Measurements from ENCODE around the gene SLC41A3.

The SLC41A3 gene

DNA sequence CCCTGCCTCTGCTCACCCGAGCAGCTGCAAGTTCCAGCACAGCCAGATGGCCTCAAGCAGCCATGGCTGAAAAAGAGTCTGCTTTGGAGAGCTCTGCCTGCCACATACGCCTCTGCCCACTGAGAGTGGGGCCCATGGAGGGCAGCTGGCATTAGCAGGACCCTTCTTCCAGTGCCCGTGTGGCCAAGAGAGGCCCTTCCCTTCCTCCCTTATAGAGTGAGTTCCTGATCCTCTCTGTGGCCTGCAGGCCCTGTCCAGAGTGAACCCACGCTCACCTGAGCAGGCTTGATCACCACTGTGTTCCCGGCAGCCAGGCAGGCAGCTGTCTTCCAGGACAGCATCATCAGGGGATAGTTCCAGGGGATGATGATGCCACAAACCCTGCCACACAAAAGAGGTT lies 41.4 kb upstream of the SLC41A3 start:
- TF ChIP-seq, protein P1, sequence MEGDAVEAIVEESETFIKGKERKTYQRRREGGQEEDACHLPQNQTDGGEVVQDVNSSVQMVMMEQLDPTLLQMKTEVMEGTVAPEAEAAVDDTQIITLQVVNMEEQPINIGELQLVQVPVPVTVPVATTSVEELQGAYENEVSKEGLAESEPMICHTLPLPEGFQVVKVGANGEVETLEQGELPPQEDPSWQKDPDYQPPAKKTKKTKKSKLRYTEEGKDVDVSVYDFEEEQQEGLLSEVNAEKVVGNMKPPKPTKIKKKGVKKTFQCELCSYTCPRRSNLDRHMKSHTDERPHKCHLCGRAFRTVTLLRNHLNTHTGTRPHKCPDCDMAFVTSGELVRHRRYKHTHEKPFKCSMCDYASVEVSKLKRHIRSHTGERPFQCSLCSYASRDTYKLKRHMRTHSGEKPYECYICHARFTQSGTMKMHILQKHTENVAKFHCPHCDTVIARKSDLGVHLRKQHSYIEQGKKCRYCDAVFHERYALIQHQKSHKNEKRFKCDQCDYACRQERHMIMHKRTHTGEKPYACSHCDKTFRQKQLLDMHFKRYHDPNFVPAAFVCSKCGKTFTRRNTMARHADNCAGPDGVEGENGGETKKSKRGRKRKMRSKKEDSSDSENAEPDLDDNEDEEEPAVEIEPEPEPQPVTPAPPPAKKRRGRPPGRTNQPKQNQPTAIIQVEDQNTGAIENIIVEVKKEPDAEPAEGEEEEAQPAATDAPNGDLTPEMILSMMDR (IDR thresholded peaks at IDR 0.05), result no peak

- TF ChIP-seq, protein P1 (IDR thresholded peaks at IDR 0.05), result no peak
These were observed 41.0 kb upstream of the SLC41A3 start for GRCh38 chr3:126124896-126125295.

GRCh38 chr3:126124148-126124868 lies 40.4 kb upstream of the SLC41A3 start:
- TF ChIP-seq, protein P1 (IDR thresholded peaks at IDR 0.05), result no peak

- TF ChIP-seq, protein P1 (IDR thresholded peaks at IDR 0.05), result no peak
These were observed 37.7 kb upstream of the SLC41A3 start for GRCh38 chr3:126121632-126122031.

DNA sequence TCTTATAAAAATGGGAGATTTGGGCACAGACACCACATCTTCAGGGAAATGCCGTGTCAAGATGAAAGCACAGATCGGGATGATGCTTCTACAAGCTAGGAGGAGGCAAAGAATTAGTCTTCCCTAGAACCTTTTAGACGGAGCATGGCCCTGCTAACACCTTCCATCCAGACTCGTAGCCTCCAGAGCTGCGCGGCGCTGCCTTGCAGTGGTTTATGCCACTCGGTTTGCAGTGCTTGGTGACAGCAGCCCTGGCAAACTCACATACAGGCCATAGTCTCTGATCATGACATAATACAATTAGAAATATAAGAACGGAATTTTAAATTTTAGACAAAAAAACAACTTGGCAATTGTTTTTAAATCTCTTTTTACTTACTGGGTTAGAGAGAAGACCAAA lies 37.1 kb upstream of the SLC41A3 start:
- TF ChIP-seq, protein P1 (IDR thresholded peaks at IDR 0.05), result no peak

DNA sequence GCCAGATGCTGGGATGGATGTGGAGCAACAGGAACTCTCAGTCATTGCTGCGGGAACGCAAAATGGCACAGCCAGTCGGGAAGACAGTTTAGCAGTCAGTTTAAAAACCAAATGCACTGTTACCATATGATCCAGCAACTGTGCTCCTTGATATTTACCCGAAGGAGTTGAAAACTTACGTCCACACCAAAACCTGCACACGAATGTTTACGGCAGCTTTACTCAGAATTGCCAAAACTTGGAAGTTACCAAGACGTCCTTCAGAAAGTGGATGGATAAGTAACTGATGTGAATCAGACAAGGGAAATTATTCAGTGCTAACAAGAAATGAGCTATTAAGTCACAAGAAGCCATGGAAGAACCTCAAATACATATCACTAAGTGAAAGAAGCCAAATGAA lies 36.1 kb upstream of the SLC41A3 start:
- TF ChIP-seq, protein P1 (IDR thresholded peaks at IDR 0.05), result no peak

DNA sequence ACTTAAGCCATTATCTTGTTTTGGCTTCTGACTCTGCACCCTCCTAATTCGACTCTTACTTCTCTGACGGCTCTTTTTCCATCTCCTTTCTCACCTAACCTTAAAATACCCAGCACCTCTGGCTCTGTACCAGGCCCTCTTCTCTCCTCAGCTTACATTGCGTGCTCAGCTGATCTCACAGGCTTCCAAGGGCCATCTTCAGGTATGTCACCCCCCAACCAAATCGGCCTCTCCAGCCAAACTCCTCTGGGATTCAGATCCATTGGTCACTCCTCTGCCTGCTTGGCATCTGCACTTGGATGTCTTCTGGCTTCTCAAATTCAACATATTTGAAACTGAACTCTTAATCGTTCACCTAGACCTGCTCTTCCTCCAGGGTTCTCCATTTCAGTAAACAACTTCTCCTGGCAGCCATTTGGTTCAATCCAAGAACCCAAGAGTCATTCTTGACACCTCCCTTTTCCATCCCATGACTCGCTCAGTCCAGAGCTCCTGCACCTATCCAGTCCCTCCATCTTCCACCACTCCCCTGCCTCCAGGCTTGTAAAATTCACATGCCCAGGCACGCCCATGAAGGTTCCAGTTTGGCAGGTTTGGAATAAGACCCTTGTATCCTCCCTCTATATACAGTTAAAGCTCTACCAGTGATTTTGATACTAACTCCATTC lies 35.2 kb upstream of the SLC41A3 start:
- TF ChIP-seq, protein P1 (IDR thresholded peaks at IDR 0.05), result no peak

Data from LNCAP (cell line).